Measurements from ENCODE around the gene RIMS4. TPM values are rescaled to one million over a fixed set of nuclear protein-coding genes. Genes with fewer than 3 reads are reported as not detected.

RIMS4 gene
- total and polyA plus RNA-seq, 2 of the 13 experiments (the other 11 are each of a cell fraction or from before 2014, with no cell fraction given): 0.01 to 0.07 TPM

DNA sequence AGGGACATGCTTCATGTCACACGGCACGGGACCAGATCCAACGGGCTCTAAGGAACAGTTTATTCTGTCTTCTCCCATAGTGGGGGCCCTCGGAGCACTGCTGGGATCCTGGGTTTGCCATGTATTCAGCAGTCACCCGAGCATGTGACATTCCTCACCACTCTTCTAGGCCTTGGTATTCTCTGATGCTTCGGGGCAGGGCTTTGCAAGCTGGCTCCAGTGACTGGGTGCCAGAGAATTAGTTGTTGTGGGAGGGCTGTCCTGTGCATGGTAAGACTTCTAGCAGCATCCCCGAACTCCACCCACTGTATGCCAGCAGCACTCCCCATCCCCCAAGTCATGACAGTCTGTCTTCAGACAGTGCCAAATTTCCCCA lies 89.7 kb downstream of the RIMS4 start:
- Histone ChIP-seq H3K9ac (ENCODE audit: insufficient read depth, low read depth, low read length) (no peak overlapping the region), H2AFZ (ENCODE audit: low read length) (no peak overlapping the region), H3K4me2 (ENCODE audit: low read depth, low read length) (no peak overlapping the region), H3K27me3 (ENCODE audit: control insufficient read depth in 1 of 2, insufficient read depth in 2 of 2, low read length in 2 of 2) (peaks cover 2 to 24% of the 10 kb centered on the region in 2 experiments; a peak in 3 of 5 replicates), H3K27ac (ENCODE audit: extremely low read length, insufficient read depth, low read length) (no peak overlapping the region), H4K20me1 (ENCODE audit: insufficient read depth, low read length) (no peaks in the 10 kb centered on the region), H3K4me3 (replicated peaks in 1 of 3; ENCODE audit: insufficient read depth in 1 of 3, low read depth in 2 of 3, low read length in 3 of 3) (no peak overlapping the region), H3K79me2 (ENCODE audit: insufficient read depth, low read length) (no peaks in the 10 kb centered on the region), H3K9me3 (ENCODE audit: low read length) (no peaks in the 10 kb centered on the region), H3K4me1 (ENCODE audit: insufficient read depth, low read length) (peaks cover 7% of the 10 kb centered on the region; the same call in 1 of the 2 replicates), H3K36me3 (replicated peaks in 1 of 2; ENCODE audit: control insufficient read depth in 1 of 2, insufficient read depth in 2 of 2, low read length in 2 of 2) (no peaks in the 10 kb centered on the region)
- no TSS peak for BruUV-seq (replicated peaks)
- intact Hi-C loops (cut with micrococcal nuclease; ENCODE audit: unreplicated experiment): no loop called here
- FAIRE-seq: no peak
- POLR2A ChIA-PET: no interaction called here
- no peak for DNase-seq (ENCODE audit: low spot score)
- ATAC-seq: no peak
- 7% methylated on average over 6 of the region's 7 CpGs for WGBS (ENCODE audit: low lambda C conversion rate)
- CTCF ChIA-PET (ENCODE audit: low intra/inter-chr PET ratio, low total read pairs): no interaction called here
- TF ChIP-seq KAT7 (CRISPR knock-in tag; IDR thresholded peaks at IDR 0.05; ENCODE audit: borderline replicate concordance) (no peak), ZNF704 (CRISPR knock-in tag; IDR thresholded peaks at IDR 0.05; ENCODE audit: borderline replicate concordance) (no peak), TRIM22 (IDR thresholded peaks at IDR 0.05) (no peak), ZNF891 (CRISPR knock-in tag; IDR thresholded peaks at IDR 0.05) (no peak), ZFP82 (CRISPR knock-in tag; IDR thresholded peaks at IDR 0.05; ENCODE audit: borderline replicate concordance) (no peak), ZIK1 (CRISPR knock-in tag; IDR thresholded peaks at IDR 0.05; ENCODE audit: borderline replicate concordance, low read depth) (no peak), ZNF234 (CRISPR knock-in tag; conservative IDR thresholded peaks at IDR 0.05) (no peak), ZNF382 (CRISPR knock-in tag; IDR thresholded peaks at IDR 0.05; ENCODE audit: borderline replicate concordance) (no peak)
- TF ChIP-seq, protein P1, sequence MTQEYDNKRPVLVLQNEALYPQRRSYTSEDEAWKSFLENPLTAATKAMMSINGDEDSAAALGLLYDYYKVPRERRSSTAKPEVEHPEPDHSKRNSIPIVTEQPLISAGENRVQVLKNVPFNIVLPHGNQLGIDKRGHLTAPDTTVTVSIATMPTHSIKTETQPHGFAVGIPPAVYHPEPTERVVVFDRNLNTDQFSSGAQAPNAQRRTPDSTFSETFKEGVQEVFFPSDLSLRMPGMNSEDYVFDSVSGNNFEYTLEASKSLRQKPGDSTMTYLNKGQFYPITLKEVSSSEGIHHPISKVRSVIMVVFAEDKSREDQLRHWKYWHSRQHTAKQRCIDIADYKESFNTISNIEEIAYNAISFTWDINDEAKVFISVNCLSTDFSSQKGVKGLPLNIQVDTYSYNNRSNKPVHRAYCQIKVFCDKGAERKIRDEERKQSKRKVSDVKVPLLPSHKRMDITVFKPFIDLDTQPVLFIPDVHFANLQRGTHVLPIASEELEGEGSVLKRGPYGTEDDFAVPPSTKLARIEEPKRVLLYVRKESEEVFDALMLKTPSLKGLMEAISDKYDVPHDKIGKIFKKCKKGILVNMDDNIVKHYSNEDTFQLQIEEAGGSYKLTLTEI (CRISPR knock-in tag; conservative IDR thresholded peaks at IDR 0.05): no peak
- in situ Hi-C loops (cut with HindIII; ENCODE audit: extremely low pct_ligation_motif_present, low pct_unique_long_range_greater_than_20kb): no loop called here
